Measurements from ENCODE around the gene SIGLECL1.

The SIGLECL1 gene

DNA sequence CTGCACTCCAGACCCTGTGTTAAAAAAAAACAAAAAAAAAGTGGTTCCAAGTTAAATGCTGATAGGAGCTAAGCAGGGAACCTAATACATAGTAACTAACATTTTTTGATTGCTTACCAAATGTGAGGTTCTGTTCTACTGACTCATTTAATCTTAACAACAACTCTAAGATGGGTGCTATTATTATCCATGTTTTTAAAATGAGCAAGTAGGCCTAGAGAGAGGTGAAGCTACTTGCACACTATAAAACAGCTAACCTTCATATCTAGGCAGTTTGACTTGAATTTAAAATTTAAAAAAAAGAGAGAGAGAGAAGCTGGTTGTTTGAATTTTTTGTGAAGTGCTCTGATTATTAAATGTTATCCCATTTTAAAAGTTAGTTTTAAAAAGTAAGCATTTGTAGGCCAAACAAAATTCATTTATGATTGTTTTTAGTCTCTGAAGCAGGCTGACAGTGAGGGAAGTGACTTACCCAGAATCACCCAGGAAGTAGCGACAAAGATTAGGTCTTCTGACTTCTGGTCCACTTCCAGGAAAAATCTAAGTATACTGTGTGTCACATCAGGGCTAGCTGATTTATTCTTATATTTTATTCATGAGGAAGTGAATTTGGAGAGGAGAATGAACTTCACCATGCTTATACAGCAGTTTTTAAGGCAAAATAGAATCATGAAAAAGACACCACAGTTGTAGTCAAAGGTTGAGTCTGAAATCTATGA is 2.4 kb downstream of the SIGLECL1 start:
- DNase-seq, result no peak

DNA sequence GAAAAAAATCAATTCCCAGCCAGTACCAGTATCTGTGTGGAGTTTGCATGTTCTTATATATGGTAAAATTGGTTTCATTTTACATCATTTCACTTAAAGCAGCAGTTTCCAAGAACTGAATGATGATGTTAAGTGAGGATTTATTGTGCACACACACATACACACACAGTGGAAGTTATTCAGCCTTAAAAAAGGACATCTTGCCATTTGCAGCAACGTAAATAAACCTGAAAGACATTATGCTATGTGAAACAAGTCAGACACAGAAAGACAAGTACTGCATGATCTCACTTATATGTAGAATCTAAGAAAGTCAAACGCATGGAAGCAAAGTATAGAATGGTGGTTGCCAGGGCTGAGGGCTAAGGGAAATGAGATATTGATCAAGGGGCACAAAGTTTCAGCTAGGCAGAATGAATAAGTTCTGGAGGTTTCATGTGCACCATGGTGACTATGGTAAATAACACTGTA is 5.3 kb downstream of the SIGLECL1 start:
- DNase-seq, result no peak

DNA sequence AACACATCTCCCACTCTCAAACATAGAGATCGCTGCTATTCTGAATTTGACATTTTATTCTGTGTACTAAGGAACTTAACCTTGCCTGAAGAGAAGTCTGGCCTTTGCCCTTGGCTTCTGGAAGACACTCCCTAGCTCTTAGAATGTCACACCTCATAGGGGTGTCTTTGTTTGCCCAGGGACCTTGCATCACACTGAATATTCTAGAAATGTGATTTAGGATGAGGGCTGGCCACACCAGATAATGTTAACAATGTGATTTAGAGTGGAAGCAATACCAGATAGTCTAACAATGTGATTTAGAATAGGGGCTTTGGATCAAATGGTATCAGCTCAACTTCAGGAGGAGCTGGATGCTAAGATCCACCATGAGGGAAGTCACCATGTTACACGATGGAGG is 6.6 kb downstream of the SIGLECL1 start:
- DNase-seq, result no peak

DNA sequence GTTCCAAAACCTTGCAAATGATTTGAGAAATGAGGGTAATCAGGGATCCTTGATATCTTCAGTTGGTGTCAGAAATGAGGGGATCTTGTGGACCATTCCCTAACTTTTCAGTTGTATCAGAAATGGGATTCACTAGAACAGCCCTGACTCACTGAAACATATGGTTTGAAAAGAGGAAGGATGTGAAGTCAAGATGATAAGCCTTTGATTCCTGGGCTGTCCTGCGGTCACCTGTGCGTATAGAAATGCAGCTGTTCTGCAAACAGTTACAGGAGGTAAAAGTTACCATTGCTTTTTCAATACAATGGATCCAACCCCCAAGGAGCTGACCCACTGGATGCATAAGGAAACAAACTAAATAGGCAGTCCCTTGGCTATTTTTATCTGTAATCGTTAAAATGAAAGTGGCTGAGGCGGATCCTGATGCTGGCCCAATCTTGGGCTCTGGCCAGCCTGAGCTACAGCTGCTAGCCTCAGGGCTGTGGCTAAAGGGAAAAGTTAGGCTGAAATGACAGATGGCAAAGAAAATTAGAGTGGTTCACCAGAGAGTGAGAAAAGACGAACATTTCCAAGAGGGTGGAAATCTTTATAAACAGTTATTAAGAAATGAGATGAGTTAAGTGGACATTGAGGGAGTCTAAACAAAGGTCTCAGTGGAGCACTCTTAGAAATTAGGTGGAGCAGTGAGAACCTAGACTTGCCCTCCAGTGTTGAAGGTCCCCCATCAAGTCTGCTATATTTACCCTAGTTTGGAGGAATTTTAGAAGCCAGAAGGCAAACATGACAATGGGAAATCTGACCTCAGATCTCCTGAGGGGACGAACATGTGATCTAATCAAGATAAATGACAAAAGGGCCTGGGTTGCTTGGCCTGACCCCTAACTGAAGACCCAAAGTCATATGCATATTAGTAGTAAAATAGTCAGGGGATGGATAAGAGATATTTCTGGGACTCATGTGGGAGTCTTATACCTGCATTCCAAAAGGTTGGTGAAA is 7.6 kb downstream of the SIGLECL1 start:
- no peak for DNase-seq

DNA sequence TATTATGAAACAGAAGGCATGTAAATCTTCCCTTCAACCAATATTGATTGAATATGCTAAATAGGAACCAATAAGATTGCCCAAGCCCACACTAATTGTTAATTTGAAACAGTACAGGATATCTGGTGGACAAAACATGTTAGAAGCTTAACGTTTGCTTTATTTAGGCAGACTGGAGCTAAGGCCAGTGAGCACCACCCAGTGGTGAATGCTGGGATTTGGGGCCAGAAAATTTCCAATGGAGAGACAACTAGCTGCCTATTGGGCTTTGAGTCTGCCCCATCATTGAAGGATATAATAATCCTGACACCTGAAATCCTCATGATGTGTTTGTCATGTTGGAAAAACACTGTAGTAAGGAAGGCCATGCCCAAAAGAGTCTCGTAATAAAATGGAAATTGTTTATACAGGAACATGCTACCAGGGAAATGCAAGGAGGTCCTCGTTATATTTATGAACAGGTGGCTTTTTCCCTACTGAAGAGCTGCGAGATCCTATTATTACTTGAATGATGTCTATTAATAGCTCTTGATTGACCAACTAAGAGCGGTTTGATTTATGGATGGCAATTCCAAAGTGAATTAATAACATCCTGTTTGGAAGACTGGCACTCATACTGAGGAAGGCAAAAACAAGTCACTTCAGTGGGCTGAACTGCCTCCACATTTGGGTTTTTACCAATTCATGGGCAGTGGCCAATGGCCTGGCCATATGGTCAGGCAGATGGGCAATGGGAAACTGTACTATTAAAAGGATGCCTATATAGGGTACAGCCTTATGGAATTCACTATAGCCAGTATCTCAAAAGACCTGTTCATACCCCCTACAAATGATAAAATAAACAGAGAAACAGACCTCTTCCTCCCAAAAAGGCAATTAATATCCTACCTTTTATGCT is 8.7 kb downstream of the SIGLECL1 start:
- DNase-seq, result peak; percentile 6

DNA sequence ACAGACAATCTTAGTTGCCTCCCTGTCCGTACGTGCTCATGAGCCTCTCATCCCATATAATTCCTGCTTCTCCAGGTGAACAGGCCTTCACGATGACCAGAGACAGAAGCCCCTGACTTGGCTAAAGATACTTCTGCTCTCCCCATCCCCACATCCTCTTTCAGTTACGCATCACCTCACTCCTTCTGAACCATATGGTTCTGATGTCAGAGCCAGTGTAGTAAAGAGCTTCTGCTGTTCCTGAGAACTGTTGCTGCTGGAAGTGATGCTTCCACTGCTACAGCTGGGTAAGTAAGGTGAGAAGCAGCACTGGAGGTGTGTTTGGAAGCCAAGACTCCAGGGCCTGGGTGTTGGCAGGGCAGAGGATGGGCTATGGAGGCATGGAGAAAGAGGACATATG is 12.9 kb downstream of the SIGLECL1 start:
- no peak for DNase-seq

DNA sequence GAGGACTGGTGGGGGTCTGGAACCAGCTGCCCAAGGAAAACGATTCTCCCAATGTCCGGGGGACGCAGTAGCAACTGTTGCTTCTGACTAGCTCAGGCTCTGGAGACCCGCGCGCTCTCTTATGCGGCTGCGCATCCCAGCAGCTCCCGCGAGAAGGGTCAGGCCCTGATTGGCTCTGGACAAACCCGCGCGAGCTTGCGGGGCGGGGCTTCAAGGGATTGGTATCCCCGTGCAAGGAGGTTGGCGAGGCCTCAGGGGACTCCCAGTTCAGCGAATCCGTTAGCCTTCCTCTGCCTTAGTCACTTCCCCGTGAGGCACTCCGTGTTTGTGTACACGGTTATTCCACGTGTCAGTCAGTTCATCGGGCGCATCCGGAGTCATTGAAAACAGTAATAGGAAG is 20.2 kb downstream of the SIGLECL1 start:
- DNase-seq, result no peak

DNA sequence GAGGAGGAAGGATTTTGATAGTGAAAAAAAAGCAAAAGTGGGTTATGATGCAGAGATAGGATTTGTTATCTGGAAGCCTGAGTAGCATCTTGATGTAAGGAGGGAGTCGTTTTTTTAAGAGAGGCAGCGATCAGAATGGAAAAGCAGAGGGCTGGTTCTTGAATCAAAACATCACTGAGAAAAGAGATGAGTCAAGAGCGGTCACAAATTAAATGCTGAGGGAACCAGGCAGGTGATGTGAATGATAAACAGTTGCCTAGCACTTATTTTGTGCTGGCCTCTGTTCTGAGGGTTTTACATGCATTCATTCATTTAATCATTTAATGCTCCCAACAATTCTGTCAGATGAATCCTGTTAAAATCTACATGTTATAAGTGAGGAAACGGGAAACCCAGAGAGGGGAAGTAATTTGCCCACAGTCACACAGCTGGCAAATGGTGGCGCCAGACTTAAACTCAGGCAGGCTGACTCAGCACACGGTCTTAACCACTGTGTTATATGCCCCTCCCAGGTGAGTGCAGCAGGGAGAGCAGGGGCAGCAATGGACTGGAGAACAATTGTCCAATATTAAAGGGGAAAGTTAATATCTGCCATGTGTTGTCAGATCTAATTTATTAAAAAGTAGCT is 21.4 kb downstream of the SIGLECL1 start:
- DNase-seq, result no peak

DNA sequence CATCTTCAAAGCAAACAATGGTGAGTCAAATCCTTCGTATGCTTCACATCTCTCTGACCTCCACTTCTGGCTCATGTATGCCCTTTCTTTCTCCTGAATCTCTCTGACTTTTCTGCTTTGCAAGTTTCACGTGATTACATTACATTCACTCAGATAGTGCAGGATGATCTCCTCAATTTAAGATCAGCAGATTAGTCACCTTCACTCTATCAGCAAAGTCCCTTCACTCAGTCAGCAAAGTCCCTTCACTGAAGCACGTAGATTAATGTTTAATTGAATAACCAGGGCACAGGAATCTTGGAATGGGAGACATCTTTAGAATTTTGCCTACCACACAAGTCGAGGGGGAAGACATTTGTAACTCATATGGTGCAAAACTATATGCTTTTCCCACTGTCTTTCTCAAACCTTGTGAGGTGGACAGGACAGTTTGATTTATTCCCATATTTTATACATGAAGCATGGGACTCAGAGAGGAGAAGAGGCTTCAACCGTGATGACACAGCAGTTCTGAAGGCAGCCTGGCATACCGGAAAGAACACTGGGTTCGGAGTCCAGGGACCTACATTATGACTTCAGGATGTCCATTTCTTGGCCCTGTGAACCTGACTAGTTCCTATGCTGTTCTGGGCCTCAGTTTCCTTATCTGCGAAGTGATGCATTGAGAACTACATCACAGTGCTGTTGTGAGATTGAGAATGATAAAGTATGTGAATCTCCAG is 23.3 kb downstream of the SIGLECL1 start:
- no peak for DNase-seq

DNA sequence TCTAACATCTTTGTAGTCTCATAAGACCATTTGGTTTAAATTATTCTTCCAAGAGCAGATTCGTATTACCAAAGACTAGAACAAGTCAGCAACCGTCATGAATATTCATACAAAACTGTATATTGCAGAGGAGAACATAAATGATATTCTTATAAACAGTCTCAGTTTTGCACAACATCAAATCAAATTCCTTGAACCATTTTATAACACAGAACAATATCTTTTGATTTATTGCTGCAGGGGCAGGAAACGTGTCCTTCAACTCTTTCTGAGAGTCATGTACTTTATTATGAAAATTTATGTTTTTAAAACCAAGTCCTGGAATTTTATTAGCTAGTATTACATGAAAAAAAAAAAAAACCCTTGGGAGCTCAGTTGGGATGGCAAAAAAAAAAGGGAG is 26.2 kb downstream of the SIGLECL1 start:
- no peak for DNase-seq

DNA sequence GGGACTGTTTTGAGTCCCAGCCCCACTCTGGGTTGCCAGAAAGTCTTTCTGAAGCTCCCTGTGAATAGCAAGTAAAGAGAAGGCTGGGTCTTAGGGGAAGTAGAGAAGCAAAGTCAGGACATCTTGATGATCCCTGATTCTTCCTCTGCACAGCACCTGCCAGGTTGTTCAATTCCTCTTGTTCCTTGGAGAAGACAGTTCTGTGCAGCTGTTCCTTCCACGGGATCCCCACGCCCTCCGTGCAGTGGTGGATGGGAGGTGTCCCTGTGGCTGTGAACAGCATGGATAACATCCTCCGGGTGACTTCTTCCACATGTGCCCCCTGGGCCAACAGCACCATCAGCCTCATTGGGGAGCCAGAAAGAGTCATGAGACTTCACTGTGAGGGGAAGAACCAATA is 31.5 kb downstream of the SIGLECL1 start:
- no peak for DNase-seq

DNA sequence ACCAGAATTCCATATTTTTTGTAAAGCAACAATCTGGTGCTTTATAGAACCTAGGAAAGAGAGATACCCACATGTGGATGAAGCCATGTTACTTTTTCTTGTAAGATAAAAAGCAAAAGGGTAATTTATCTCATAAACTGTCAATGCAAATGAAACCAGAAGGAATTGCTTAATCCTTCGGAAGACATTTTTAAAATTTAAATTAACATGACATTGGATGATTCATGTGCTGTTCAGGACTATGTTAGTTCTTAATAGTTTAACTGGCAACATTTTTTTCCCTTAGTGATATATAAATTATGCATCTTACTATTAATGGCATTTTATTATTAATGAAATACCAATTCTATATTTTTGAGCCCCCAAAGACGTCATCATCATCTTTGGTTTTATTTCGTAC is 34.8 kb downstream of the SIGLECL1 start:
- DNase-seq, result no peak

DNA sequence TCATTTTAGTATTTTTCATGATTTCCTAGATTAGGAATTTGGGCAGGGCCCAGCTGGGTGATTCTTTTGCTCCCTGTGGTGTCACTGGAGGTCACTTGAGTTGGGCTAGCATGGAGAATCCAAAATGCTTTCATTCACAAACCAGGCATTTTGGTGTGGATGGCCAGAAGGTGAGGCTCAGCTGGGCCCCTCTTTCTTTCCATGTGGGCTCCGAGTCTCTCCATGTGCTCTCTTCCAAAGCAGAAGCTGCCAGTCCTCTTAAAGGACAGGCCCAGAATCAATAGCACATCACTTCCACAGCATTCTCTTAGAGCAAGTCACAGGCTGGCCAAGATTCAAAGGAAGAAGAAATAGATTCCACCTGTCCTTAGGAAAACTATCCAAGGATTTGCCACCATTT is 38.8 kb downstream of the SIGLECL1 start:
- DNase-seq, result no peak

DNA sequence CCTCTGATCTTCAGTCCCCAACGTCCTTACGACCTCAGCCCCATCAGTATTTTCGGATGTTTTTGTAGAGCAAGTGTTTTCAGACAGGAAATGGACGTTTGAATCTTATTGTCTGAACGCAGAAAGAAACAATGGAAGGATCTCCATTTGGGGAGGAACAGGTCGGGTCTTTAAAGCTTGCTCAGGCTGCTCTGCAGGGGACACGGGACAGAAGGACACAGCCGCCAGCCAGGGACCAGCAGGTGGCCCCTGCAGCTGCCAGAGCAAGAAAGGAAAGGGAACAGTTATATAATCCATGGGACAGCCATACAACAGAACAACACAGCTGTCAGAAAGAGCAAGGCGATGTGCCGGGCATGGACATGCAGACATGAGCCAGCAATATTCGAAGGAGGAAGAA is 42.1 kb downstream of the SIGLECL1 start:
- no peak for DNase-seq

DNA sequence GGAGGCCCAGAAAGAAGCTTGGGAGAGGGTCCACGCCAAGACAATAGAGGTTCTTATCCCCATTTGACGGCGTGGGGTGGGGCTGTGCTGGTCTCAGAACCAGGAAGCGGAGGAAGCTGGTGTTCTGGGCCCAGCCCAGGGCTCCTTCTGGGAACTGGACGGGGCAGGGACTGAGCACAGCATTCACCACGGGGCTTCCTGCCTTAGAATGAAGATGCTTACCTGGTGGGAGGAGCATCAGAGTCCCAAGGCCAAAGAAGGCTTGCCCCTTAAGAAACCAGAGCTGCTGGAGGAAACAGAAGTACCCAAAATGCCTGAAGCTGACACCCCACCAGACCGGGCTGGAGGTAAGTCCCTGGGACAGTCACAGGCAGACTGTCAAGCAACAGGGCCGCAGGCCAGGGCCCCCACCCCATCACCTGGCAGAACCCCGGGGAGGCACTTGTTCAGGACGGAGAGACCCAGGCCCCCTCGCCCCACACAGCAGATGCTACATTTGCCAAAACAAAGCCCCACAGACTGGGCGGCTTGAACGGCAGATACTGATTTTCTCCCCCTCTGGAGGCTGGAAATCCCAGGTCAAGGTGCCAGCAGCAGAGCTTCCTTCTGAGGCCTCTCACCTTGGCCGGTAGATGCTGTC is 42.8 kb downstream of the SIGLECL1 start:
- no peak for DNase-seq

DNA sequence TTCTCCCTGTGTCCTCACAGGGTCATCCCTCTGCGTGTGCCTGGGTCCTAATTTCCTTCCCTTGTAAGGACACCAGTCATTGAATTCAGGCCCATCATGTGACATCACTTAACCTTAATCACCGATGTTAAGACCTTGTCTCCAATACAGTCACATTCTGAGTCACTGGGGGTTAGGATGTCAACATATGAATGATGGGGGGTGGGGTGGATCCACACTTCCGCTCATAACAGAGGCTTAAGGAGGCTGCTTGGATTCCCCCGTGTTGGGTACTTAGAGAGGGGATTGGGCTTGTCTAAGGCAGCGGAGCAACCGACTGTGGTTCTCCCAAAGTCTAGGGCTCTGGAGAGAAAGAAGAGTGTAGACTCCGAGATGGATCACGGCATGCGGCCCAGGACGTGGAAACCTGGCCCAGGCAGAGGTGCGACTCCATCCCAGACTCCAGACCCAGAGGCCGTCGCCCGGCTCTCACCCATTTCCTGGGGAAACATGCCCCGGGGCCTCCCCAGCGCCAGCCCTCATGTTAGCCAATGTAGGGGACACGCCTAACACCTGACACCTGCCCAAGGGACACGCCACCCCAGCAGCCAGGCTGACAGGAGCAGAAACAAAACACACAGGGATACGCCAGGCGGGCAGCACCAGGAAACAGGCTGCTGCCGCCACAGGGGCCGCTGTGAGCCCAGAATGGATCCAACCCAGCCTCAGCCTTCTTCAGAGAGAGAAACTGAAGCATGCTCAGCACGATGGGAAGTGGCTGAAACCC is 43.5 kb downstream of the SIGLECL1 start:
- DNase-seq, result no peak

DNA sequence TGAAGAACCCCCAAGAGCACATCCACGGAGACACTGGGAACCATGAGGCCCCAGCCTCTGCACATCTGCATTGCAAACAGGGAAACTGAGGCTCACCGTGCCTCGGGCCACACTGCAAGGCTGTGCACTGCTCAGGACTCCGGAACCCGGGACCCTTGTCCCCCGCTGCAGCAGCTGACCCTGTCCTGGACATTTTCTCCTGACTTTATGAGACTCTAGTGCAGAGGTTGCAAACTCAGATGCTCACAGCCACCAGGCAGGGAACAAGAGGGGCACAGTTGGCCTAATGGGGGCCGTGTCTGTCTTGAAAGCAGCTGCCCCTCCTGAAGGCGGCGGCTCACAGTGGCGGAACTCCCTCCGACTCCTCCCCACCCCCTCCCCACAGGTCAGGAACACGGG is 44.1 kb downstream of the SIGLECL1 start:
- DNase-seq, result no peak

DNA sequence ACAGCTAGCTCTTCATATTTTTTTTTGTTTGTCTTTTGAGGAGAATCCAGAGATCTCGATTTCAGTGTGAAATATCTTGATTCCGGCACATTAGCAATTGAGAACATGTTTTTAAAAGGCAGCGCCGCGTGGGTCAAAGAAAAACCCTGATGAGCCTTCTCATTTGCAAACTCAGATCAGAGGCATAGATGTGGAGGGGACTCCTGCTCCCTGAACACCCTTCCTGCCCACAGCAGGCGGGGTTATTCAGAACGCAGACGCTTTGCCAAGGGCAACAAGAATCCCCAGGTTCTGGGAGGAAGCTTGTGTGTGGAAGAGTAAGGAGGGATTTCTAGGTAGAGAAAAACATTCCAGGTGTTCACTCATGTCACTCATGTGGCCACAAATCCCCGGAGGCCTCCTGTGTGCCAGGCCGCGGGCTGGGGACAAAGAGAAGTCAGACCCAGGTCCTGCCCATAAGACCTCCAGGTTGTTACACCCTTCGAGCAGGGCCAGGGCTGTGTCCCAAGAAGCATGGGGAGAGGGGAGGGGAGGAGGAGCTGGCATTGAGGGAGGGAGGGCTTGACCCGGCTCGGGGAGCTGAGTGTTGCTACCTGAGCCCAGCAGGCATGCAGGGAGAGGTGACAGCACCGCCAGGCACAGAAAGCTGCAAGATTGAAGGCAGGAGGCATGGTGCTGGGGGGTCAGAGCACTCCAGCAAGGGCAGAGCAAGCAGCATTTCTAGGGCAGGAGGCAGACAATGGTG is 44.7 kb downstream of the SIGLECL1 start:
- DNase-seq, result no peak

DNA sequence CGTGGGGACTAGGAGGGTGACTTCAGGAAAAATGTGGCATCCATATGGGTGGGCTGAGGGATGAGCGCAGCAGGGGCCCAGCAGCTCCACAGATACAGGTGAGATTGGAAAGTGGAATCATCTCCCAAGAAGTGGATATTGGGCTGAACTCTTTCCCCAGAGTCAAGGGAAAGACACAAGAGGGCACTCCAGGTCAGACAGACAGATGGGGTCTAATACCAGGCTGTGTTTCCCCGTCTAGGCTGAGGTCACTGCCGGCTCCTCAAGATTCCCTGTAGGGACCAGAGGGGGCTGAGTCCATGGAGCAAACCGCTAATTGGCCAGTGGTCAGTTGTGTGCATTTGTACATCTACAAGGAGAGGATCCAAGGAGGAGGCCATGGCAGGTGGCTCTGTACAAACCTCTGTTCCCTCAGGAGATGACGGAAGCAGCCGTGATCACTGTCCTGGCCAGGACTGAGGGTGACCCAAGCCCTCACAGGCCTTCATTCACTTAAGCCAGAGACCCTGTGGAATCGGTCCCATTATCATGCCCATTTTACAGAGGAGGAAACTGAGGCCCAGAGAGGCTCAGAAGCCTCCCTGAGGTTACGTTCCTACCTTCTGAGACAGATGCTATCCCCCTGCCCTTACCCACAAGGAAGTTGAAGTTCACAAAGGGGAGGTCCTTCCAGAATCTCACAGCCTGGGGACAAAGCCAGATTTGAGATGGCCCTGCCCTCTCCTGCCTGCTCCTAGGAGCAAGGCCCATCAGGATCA is 45.6 kb downstream of the SIGLECL1 start:
- DNase-seq, result no peak
